ENCODE data around the gene CLPTM1. TPM values are rescaled to one million over a fixed set of nuclear protein-coding genes. Genes with fewer than 3 reads are reported as not detected.

Gene CLPTM1
- total RNA-seq, 1 experiment from 2014 or later: 82.0 TPM

DNA sequence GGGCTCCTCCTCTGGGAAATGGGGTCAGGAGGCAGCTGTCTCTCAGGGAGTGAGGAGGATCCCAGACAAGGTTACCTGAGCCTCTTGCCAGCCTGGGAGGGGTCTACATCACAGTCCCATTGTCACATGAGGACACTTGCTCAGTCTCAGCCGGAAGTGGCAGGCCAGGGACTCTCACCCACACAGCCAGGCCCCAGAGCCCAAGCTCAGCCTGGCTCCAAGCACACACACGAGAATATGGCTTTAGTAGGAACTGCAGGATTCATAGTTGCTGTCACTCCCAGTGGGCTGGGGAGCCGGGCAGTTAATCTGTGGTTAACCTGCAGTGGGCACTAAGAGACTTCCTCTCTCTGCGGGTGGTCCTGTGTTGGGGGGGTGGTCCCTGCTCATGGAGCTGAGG, 30.3 kb downstream of the CLPTM1 start:
- Histone ChIP-seq H3K4me2 (ENCODE audit: insufficient read depth, insufficient read length, low read length) (no peak overlapping the region), H3K9me3 (ENCODE audit: control insufficient read depth, low read depth, low read length) (no peaks in the 10 kb centered on the region), H2BK5ac (ENCODE audit: insufficient read length, low read length) (no peak overlapping the region), H3K9ac (ENCODE audit: extremely low read depth, insufficient read length, low read length) (no peak overlapping the region), H4K20me1 (ENCODE audit: control insufficient read depth, insufficient read depth, insufficient read length) (no peaks in the 10 kb centered on the region), H3K23ac (ENCODE audit: insufficient read length, low read depth, low read length) (no peak overlapping the region), H3K56ac (ENCODE audit: insufficient read length, low read depth, low read length) (no peak overlapping the region), H4K91ac (ENCODE audit: insufficient read length, low read depth, low read length) (no peak overlapping the region), H3K14ac (ENCODE audit: insufficient read depth, low read length) (no peak overlapping the region), H2AFZ (ENCODE audit: low read length) (no peak overlapping the region), H3T11ph (ENCODE audit: low read length) (no peak overlapping the region), H2BK20ac (ENCODE audit: low read depth, low read length, poor library complexity, severe bottlenecking) (no peak overlapping the region), H2AK5ac (ENCODE audit: insufficient read length, low read length) (no peak overlapping the region), H3K18ac (ENCODE audit: insufficient read length, low read depth, low read length) (no peak overlapping the region), H3K4ac (ENCODE audit: low read depth, low read length) (no peak overlapping the region), H2BK15ac (ENCODE audit: low read depth, low read length) (no peak overlapping the region), H4K5ac (ENCODE audit: insufficient read length, low read depth, low read length) (no peak overlapping the region), H3K23me2 (ENCODE audit: insufficient read length, low read depth, low read length, poor library complexity, severe bottlenecking) (no peaks in the 10 kb centered on the region), H4K8ac (replicated peaks; ENCODE audit: insufficient read length, low read depth, low read length) (no peak overlapping the region), H3K27ac (ENCODE audit: insufficient read length, low read depth, low read length) (no peak overlapping the region), H2BK120ac (ENCODE audit: low read depth, low read length, poor library complexity, severe bottlenecking) (no peak overlapping the region), H3K27me3 (ENCODE audit: insufficient read depth, low read length) (no peaks in the 10 kb centered on the region), H3K4me1 (ENCODE audit: insufficient read depth, low read length) (no peaks in the 10 kb centered on the region), H2BK12ac (ENCODE audit: insufficient read length, low read depth, low read length) (no peak overlapping the region), H3K79me1 (ENCODE audit: insufficient read depth, low read depth, low read length, poor library complexity, severe bottlenecking) (no peaks in the 10 kb centered on the region), H3K79me2 (ENCODE audit: insufficient read depth, low read length) (no peaks in the 10 kb centered on the region)
- H3K4me1 Mint-ChIP-seq: no peaks in the 10 kb centered on the region
- WGBS (ENCODE audit: extremely low coverage, insufficient read length, low lambda C conversion rate): no CpG with 5 or more reads among the region's 4 CpGs
- no peak for DNase-seq
- peaks cover 4 to 49% (median 40%) of the 10 kb centered on the region in 3 experiments; a peak in 6 of 7 replicates for H3K36me3 Mint-ChIP-seq (ENCODE audit: insufficient read depth in 1 of 3, low read depth in 3 of 3)
- TF ChIP-seq, protein P1, sequence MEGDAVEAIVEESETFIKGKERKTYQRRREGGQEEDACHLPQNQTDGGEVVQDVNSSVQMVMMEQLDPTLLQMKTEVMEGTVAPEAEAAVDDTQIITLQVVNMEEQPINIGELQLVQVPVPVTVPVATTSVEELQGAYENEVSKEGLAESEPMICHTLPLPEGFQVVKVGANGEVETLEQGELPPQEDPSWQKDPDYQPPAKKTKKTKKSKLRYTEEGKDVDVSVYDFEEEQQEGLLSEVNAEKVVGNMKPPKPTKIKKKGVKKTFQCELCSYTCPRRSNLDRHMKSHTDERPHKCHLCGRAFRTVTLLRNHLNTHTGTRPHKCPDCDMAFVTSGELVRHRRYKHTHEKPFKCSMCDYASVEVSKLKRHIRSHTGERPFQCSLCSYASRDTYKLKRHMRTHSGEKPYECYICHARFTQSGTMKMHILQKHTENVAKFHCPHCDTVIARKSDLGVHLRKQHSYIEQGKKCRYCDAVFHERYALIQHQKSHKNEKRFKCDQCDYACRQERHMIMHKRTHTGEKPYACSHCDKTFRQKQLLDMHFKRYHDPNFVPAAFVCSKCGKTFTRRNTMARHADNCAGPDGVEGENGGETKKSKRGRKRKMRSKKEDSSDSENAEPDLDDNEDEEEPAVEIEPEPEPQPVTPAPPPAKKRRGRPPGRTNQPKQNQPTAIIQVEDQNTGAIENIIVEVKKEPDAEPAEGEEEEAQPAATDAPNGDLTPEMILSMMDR (conservative IDR thresholded peaks at IDR 0.05): no peak
- no peaks in the 10 kb centered on the region for H3K27me3 Mint-ChIP-seq (ENCODE audit: low read depth)
- no peak overlapping the region for H3K27ac Mint-ChIP-seq
- no peaks in the 10 kb centered on the region for H3K9me3 Mint-ChIP-seq
- H3K4me3 Mint-ChIP-seq: no peak overlapping the region
